ENCODE results near the gene ETS1.

Gene ETS1

GRCh38 chr11:128422576-128423370, 164.6 kb downstream of the ETS1 start:
- DNase-seq = peak; percentile 81

DNA sequence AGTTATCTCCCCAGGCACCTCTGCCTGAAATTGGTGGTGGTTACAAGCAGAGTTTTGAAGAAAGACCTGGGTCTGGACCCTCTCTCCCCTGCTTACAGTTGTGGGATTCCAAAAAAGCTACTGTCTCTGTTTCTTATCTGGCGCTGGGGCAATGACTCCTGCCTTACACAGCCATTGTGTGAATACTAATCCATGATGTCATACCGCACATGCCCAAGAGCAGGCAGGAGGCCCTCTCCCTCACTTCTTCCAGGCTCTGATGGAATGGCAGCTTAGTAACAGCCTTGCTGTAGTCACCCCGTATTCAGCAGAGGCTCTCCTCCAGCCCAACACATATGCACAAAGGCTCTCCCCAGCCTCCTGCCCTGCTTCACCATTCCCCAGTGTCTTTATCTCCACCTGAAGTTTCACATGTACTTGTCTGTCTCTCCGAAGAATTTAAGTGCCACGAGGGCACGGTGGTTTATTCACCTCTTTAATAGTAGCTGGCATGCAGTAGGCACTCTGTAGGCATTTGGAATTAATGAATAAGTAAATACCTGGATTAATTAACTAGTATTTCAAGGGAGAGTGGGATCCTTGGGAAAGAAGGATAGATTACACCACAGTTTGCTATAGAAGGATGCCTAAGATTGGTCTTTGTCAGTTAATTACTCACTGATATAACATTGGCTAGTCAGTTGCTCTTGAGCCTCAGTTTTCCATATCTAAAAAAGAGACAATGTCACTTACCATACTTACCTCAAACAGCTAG, 165.6 kb downstream of the ETS1 start:
- DNase-seq = no peak

GRCh38 chr11:128420951-128421350, 166.4 kb downstream of the ETS1 start:
- no peak for DNase-seq

- DNase-seq = no peak
These were observed 167.1 kb downstream of the ETS1 start for GRCh38 chr11:128420265-128420664.

GRCh38 chr11:128419012-128419767, 168.2 kb downstream of the ETS1 start:
- DNase-seq = no peak

GRCh38 chr11:128417607-128418324, 169.6 kb downstream of the ETS1 start:
- DNase-seq = no peak

- DNase-seq = no peak
These were observed 170.4 kb downstream of the ETS1 start for GRCh38 chr11:128416976-128417375.

DNA sequence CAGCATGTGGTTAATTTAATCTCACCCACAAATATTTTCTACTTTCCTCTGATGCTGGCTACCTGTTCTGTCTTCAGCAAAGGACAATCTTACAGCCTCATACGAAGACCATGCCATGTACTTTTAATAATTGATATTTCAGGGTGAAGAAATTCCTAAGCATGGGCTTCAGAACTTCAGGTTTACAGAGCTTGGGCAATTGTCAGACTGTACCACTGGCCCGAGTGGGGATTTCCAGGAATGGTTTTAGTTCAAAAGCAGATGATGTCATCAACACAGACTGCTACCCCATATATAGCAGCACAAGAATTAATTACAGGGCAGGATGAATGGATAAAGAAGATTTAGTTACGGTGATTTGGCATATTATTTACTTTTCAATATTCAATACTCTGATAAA, 171.8 kb downstream of the ETS1 start:
- no peak for DNase-seq

- DNase-seq = no peak
These were observed 174.2 kb downstream of the ETS1 start for GRCh38 chr11:128412847-128413791.

DNA sequence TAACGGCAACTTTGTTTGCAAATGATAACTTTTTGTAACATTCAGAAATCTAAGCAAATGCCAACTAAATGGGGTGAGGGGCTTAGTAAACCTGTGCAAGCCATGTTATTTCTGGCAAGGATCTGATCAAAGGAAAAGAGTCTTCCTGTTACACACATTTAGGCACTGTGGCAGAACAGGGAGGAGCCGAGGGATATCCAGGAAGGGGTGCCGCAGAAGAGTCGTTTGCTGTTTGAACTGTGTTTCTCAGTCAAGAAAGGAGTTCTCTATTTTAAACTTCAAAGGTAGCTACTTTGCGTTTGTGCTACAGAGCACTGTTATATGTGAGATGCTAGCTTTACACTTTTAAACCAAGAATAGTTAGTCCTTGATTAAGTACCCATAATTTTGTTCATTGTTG, 175.5 kb downstream of the ETS1 start:
- no peak for DNase-seq

DNA sequence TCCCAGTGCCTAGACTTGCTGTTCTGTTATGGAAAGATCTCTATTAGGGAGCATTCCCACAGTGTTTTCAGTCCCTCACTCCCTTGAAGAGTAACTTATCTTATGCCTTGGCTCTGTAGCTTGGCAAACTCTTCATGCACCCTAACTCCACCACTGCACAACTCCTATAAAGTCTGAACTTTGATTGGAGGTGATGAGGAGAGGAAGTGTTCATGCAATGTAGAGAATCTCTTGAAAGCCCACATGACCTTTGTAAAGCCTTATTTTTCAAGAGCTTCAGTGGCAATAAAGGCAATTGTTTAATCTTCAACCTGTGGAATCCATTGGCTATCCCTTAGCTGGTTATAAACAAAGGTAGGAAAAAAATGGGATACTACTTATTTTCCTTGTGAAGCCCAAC, 176.2 kb downstream of the ETS1 start:
- DNase-seq = no peak

- DNase-seq = no peak
These were observed 177.9 kb downstream of the ETS1 start for GRCh38 chr11:128409476-128409875.
